Fibroblast of mammary gland (primary cell): ENCODE results near the gene ABHD16A.

Experiments used
- DNase-seq: peaks from one replicate; pipeline ENCODE4 v3.0.0-alpha.2; 2010; ENCODE audit warnings: low read depth
- H3K4me3 ChIP-seq: 2 replicates; pipeline ENCODE4 v1.5.1; 2011; ENCODE audit warnings: low read depth, mild to moderate bottlenecking, low read length, moderate library complexity; ENCODE audit not compliant: control insufficient read depth
- TF ChIP-seq, protein P1 (sequence below): conservative IDR thresholded peaks from 2 replicates; pipeline ENCODE4 v1.5.1; 2011; ENCODE audit warnings: low read depth, low read length, inconsistent platforms; ENCODE audit not compliant: control insufficient read depth, insufficient read depth

ABHD16A gene

DNA sequence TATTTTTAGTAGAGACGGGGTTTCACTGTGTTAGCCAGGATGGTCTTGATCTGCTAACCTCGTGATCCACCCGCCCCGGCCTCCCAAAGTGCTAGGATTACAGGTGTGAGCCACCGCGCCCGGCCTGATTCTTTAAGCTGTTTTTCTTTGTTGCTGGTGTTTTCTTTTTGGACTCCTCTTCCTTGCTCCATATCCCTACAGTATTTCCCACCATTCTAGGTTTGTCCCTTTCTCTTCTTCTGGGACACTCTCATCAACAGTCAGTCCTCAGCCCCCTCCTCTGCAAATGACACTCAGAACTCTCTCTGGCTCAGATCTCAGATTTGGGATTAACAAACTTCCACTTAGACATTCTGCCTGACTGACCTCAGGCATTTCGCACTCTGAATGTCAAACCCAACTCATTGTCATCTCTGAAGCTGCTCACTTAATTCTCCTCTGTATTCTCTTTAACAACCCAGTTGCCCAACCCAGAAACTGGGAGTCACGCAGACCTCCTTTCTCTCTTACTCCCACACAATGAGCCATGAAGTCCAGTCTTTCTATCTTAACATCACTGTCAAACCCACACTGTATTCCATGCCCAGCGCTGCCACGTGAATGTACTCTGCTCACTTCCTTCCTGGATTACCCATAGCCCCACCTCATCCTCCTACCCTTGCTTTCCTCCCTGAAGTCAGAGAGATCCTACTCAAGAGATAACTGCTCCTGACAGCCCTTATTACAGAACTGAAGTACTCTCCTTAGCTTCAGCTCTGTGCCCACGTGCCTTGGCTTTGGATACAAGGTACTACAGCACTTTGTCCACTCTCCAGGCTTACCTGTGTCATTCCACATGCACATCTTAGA, 22.6 kb upstream of the ABHD16A start:
- no peak overlapping the region for H3K4me3 ChIP-seq
- TF ChIP-seq, protein P1, sequence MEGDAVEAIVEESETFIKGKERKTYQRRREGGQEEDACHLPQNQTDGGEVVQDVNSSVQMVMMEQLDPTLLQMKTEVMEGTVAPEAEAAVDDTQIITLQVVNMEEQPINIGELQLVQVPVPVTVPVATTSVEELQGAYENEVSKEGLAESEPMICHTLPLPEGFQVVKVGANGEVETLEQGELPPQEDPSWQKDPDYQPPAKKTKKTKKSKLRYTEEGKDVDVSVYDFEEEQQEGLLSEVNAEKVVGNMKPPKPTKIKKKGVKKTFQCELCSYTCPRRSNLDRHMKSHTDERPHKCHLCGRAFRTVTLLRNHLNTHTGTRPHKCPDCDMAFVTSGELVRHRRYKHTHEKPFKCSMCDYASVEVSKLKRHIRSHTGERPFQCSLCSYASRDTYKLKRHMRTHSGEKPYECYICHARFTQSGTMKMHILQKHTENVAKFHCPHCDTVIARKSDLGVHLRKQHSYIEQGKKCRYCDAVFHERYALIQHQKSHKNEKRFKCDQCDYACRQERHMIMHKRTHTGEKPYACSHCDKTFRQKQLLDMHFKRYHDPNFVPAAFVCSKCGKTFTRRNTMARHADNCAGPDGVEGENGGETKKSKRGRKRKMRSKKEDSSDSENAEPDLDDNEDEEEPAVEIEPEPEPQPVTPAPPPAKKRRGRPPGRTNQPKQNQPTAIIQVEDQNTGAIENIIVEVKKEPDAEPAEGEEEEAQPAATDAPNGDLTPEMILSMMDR, result no peak
- DNase-seq, result no peak

DNA sequence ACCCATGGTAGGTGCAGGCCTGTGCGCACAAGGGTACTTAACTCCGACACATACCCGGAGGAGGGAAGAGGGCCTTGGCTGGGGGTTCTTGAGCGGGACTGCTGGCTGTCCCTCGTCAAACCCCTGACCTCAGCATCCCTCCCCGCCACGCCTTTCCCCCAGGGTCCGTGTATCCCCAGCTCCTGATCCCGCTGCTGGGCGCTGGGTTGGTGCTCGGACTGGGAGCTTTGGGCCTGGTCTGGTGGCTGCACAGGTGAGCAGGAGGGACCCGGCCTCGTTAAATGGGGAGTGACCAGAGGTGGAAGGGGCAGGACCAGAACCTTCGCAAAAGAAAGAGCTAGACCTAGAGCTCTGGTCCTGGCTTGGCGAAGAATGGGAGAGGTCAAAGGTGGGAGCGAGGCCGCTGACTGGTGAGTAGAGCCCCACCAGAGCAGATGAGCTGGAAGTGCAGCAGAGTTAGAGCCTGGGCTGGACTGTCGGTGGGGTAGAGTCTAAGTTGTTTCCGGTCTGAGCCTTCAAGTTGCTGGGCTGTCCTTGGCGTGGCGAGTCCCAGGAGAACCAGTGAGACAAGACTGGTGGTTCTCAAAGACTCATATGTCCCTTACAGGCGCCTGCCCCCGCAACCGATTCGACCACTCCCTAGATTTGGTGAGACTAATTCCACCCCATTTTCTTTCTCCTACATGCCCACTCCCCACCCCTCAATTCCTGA, 21.0 kb upstream of the ABHD16A start:
- DNase-seq, result no peak
- TF ChIP-seq, protein P1, result no peak
- H3K4me3 ChIP-seq, result no peak overlapping the region

DNA sequence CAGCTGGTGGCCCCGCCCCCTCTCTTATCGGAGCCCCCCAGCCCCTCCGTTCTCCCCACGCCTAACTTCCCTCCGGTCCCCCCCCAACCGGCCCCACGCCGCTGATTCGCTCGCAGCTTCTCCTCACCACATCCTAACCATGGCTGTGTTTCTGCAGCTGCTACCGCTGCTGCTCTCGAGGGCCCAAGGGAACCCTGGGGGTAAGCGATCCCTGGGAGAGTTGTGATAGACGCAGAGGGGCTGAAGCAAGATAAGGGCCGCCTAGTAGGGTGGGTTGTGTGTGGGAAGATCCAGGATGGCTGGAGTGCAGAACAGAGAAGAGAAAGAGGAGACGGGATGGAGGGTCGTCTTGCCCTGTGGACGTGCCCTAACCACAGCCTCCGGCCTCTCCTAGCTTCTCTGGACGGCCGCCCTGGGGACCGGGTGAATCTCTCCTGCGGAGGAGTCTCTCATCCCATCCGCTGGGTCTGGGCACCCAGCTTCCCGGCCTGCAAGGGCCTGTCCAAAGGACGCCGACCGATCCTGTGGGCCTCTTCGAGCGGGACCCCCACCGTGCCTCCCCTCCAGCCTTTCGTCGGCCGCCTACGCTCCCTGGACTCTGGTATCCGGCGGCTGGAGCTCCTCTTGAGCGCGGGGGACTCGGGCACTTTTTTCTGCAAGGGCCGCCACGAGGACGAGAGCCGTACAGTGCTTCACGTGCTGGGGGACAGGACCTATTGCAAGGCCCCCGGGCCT, 20.3 kb upstream of the ABHD16A start, which contains the start of gene MPIG6B:
Gene MPIG6B, plus strand, starts transcription at position 129 of the 735 bp plus-strand sequence. Its CDS starts 11 bp downstream, at position 140.
- H3K4me3 ChIP-seq, result no peak within 1 kb of the TSS
- DNase-seq, result no peak
- TF ChIP-seq, protein P1, result no peak

DNA sequence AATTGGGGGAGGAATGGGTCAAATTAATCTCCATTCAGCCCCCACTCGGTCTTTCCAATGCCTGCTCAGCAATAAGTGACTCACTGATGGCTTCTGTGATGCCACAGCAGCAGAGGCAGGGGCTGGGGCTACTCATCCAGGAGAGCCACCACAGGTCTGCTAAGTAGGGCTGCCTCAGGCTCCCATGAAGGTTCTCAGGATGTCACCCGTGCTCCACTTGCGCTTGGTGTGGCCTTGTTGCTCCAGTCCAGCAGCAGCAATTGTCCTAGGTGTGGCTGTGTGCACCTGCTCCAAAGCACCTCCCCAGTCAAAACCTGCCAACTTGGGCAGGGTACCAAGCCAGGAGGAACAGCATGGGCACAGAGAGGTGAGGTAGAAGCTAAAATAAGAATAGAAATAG, 19.0 kb upstream of the ABHD16A start:
- DNase-seq, result no peak
- no peak overlapping the region for H3K4me3 ChIP-seq
- TF ChIP-seq, protein P1, result no peak

DNA sequence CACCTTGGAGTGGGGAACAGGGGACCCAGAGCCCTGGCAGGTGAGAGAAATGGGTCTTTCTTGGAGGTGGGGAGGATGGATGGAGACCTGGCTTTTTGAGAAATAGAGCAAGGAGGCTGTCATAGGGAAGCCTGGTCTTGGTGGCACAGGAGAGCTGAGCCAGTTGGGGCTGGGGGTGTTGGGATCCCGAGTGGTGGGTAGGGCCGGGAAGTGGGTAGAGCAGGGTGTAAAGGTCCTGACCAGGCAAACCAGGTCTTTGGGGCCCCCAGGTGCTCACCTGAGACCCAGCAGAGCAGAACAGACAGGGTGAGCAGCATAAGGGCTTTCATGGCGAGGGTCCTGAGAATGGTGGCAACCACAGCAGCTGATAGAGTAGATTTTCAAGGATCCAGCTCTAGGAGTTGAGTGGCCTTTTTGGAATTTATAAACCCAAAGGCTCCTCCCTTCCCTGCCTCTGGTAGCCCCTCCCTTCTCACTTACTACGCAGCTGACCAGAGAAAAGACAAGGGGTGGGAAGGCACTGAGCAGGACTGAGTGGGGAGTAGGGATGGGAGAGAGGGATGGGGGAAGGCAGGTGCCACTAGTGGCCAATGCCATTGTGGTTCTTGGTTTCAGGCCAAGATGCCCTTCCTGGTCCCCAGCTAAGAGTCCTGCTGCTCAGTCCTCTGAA, 18.4 kb upstream of the ABHD16A start, which contains the start of gene LY6G6C:
Gene LY6G6C, minus strand, starts transcription at position 396 of the 670 bp plus-strand sequence. Its CDS starts 67 bp downstream, at position 329.
- H3K4me3 ChIP-seq, result no peak within 1 kb of the TSS
- TF ChIP-seq, protein P1, result no peak
- no peak for DNase-seq

DNA sequence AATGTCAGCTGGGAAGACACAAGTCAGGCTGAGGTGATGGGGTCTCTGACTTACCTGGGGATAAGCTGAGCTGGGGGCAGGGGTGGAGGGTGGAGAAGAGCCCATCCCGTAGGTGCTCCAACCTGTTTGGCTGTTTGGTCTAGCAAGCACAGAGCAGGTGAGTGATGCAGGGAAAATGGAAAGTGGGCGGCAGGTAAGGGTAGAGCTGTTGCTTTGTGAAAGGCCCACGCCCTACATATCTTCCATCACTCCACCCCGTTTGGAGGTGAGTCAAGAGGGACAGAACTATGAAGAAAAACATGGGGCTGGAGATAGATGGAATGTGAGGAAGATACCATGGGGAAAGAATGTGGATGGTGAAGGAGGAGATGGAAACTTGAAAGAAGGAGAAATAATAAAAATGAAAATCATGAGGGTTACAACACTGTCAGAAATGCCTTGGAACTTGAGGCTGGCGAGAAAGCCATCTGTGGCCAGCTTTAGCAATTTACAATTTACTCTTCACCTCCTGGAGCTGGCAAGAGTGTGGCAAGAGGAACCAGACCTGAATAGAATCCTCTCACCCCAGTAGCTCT, 17.2 kb upstream of the ABHD16A start:
- no peak for DNase-seq
- TF ChIP-seq, protein P1, result no peak
- H3K4me3 ChIP-seq, result no peak overlapping the region
